OCI-LY1 (cell line): ENCODE results near the gene KATNAL1.
A peak's percentile ranks its signal among the peaks of the same experiment; 100 is the strongest.

Experiments used
- H2AFZ ChIP-seq: fragments of 200-600 bp; sonication (generic), shearing (Covaris generic); 2 replicates; pipeline ENCODE4 v1.6.0; 2014; ENCODE audit warnings: antibody characterized with exemption, mild to moderate bottlenecking, low read length
- H3F3A ChIP-seq: fragments of 200-600 bp; sonication (generic), shearing (Covaris generic); 2 replicates; pipeline ENCODE4 v1.6.0; 2014; ENCODE audit warnings: mild to moderate bottlenecking, antibody characterized with exemption, low read length, moderate library complexity; ENCODE audit not compliant: insufficient read depth
- H3K27ac ChIP-seq: fragments of 200-600 bp; sonication (generic); 2 replicates; pipeline ENCODE4 v1.5.1; 2014; ENCODE audit warnings: low read length, mixed run types, mild to moderate bottlenecking, low read depth; ENCODE audit not compliant: poor library complexity, severe bottlenecking
- H3K27me3 ChIP-seq: fragments of 200-600 bp; sonication (generic); 2 replicates; pipeline ENCODE4 v1.6.0; 2014; ENCODE audit warnings: antibody characterized with exemption, mild to moderate bottlenecking, low read length, moderate library complexity; ENCODE audit not compliant: insufficient read depth
- H3K36me3 ChIP-seq: fragments of 200-600 bp; sonication (generic); 2 replicates; pipeline ENCODE4 v1.6.1; 2014; ENCODE audit warnings: mild to moderate bottlenecking, antibody characterized with exemption, low read length, moderate library complexity, mixed read lengths; ENCODE audit not compliant: insufficient read depth
- H3K4me1 ChIP-seq: fragments of 200-600 bp; sonication (generic); 2 replicates; pipeline ENCODE4 v1.5.1; 2014; ENCODE audit warnings: mild to moderate bottlenecking, low read length, moderate library complexity; ENCODE audit not compliant: insufficient read depth, severe bottlenecking
- H3K4me2 ChIP-seq: fragments of 200-600 bp; sonication (generic), shearing (Covaris generic); 2 replicates; pipeline ENCODE4 v1.6.1; 2014; ENCODE audit warnings: low read length
- H3K4me3 ChIP-seq: fragments of 200-600 bp; sonication (generic); 2 replicates; pipeline ENCODE4 v1.5.1; 2014; ENCODE audit warnings: low read length, low read depth, mild to moderate bottlenecking, mixed read lengths; ENCODE audit not compliant: poor library complexity, severe bottlenecking
- H3K79me2 ChIP-seq: fragments of 200-600 bp; shearing (Covaris generic); 2 replicates; pipeline ENCODE4 v1.6.1; 2016; ENCODE audit warnings: mixed run types, low read length, mixed read lengths; ENCODE audit not compliant: insufficient read depth
- H3K9ac ChIP-seq: fragments of 200-600 bp; sonication (generic), shearing (Covaris generic); 2 replicates; pipeline ENCODE4 v1.6.1; 2014; ENCODE audit warnings: mild to moderate bottlenecking, low read length, mixed read lengths
- H3K9me2 ChIP-seq: fragments of 200-600 bp; sonication (generic), shearing (Covaris generic); 2 replicates; pipeline ENCODE4 v1.6.1; 2014; ENCODE audit warnings: low read depth, mild to moderate bottlenecking, low read length, mixed read lengths
- H3K9me3 ChIP-seq: fragments of 200-600 bp; shearing (Covaris generic); 2 replicates; pipeline ENCODE4 v1.6.1; 2014; ENCODE audit warnings: low read length, mixed read lengths
- H4K20me1 ChIP-seq: fragments of 200-600 bp; sonication (generic), shearing (Covaris generic); 2 replicates; pipeline ENCODE4 v1.6.0; 2016; ENCODE audit warnings: mild to moderate bottlenecking, low read length; ENCODE audit not compliant: insufficient read depth
- CTCF ChIP-seq: fragments of 200-600 bp; sonication (generic), shearing (Covaris generic); IDR thresholded peaks from 2 replicates; pipeline ENCODE4 v1.5.1; 2017; ENCODE audit warnings: mild to moderate bottlenecking, antibody characterized with exemption, low read length, moderate library complexity, mixed read lengths
- EZH2 ChIP-seq: fragments of 200-600 bp; sonication (generic), shearing (Covaris generic); IDR thresholded peaks from 2 replicates; pipeline ENCODE4 v1.8.0; 2017; ENCODE audit warnings: borderline replicate concordance, mixed run types, mild to moderate bottlenecking, antibody characterized with exemption, low read length, moderate library complexity, mixed read lengths

The KATNAL1 gene

DNA sequence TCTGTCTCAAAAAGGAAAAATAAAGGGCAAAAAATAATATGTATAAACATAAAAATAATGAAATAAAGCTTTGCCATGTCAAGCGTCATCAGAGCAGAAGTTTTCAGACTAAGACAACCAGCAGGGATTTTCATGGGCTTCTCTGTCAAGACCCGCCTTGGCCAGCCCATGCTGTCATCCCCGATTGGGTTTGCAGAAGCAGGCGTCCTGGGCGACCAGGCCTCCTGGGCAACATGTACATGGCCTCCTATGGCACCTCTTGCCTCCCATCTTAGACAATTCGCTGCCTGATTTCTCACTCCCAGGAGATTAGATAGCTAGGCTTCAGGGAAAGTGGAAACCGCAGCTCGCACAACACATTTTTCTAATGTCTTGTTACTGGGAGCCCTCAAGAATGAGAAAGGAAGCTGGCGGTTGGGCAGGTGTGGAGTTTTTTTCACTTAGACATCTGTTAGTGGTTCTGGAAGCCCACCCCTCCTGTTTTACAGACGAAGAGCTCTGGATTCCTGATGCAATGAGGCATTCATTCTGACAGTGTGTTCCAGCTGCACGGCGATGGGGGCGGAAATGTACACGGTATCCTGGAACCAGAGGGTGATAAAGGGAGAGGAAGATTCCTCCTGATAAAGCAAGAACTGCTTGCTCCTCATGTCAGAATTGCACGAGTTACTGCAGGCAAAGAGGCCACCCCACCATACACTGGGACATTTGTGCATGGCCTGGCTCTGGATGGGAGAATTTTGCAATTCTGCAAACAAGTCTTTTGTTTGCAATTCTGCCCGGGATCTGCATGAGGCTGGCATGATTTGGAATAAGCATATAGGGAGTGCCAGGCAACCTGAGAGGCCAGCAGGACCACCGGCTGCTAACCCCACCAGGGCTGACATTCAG is 47.4 kb upstream of the KATNAL1 start:
- Histone ChIP-seq H3K4me1 (peaks cover 42% of the 10 kb centered on the region), H3K4me3 (no peak overlapping the region), H3K9me3 (peaks cover 9% of the 10 kb centered on the region; the same call in 1 of the 2 replicates), H3K36me3 (peaks cover 35% of the 10 kb centered on the region), H3K27ac (peak overlapping the region; percentile 71), H3K27me3 (no peaks in the 10 kb centered on the region), H3K79me2 (no peaks in the 10 kb centered on the region), H3K9me2 (no peaks in the 10 kb centered on the region), H3K4me2 (peak overlapping the region; percentile 34), H3K9ac (peak overlapping the region; percentile 31; the same call in 1 of the 2 replicates), H3F3A (no peaks in the 10 kb centered on the region), H2AFZ (no peak overlapping the region), H4K20me1 (no peaks in the 10 kb centered on the region)
- no peak for TF ChIP-seq CTCF
- TF ChIP-seq EZH2, result no peak

GRCh38 chr13:30353471-30354215 is 46.3 kb upstream of the KATNAL1 start:
- Histone ChIP-seq H3K27ac (peak overlapping the region; percentile 71), H3K9ac (no peak overlapping the region)

GRCh38 chr13:30353060-30353459 is 45.7 kb upstream of the KATNAL1 start:
- Histone ChIP-seq H3K4me1 (peaks cover 42% of the 10 kb centered on the region), H3K9ac (no peak overlapping the region), H3K4me2 (no peak overlapping the region)

More at GRCh38 chr13:30353471-30354215, 46.3 kb upstream of the KATNAL1 start:
- no peaks in the 10 kb centered on the region for H3K79me2 ChIP-seq
- H4K20me1 ChIP-seq, result no peaks in the 10 kb centered on the region
- H3K4me2 ChIP-seq, result no peak overlapping the region
- peaks cover 42% of the 10 kb centered on the region for H3K4me1 ChIP-seq
- no peak overlapping the region for H2AFZ ChIP-seq
- no peaks in the 10 kb centered on the region for H3K27me3 ChIP-seq
- H3K9me2 ChIP-seq, result no peaks in the 10 kb centered on the region
- peaks cover 32% of the 10 kb centered on the region for H3K36me3 ChIP-seq
- no peak overlapping the region for H3K4me3 ChIP-seq
- TF ChIP-seq CTCF (no peak), EZH2 (no peak)
- peaks cover 9% of the 10 kb centered on the region; the same call in 1 of the 2 replicates for H3K9me3 ChIP-seq
- H3F3A ChIP-seq, result no peaks in the 10 kb centered on the region

More at GRCh38 chr13:30353060-30353459, 45.7 kb upstream of the KATNAL1 start:
- H3K9me3 ChIP-seq, result peaks cover 9% of the 10 kb centered on the region; the same call in 1 of the 2 replicates
- H3K27ac ChIP-seq, result no peak overlapping the region
- H2AFZ ChIP-seq, result no peak overlapping the region
- H4K20me1 ChIP-seq, result no peaks in the 10 kb centered on the region
- H3F3A ChIP-seq, result no peaks in the 10 kb centered on the region
- no peak for TF ChIP-seq CTCF
- no peak for TF ChIP-seq EZH2
- no peaks in the 10 kb centered on the region for H3K9me2 ChIP-seq
- H3K36me3 ChIP-seq, result peaks cover 34% of the 10 kb centered on the region
- H3K79me2 ChIP-seq, result no peaks in the 10 kb centered on the region
- H3K27me3 ChIP-seq, result no peaks in the 10 kb centered on the region
- no peak overlapping the region for H3K4me3 ChIP-seq
